Measurements from ENCODE around the gene RXFP4.

RXFP4 gene

DNA sequence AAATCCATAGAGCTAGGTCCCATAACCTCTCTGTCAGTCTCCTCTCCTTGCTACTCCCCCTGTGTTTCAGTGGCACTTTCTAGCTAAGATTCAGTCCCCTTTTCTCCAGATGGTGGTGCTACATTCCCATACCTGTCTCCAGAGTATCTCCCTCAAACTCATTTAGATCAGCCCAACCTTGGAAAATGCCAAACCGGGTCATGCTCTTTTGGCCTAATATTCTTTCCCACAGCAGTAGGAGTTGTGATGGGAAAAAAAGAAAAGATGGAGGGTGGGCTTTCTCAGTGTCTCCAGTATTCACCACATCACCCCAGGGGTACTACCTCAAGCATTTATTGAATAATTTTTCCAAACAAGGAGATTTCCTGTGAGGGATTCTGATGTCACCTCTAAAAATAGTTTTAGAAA, 3.2 kb upstream of the RXFP4 start:
- TF ChIP-seq ZNF274 (IDR thresholded peaks at IDR 0.05; ENCODE audit: low read depth, low read length) (no peak), SUZ12 (IDR thresholded peaks at IDR 0.05; ENCODE audit: extremely low read depth, insufficient read depth, insufficient read length) (no peak), YY1 (IDR thresholded peaks at IDR 0.05; ENCODE audit: insufficient read depth, insufficient read length) (no peak)
- Histone ChIP-seq H3K9ac (ENCODE audit: insufficient read length, low read depth) (no peak overlapping the region), H3K9me3 (ENCODE audit: insufficient read depth, low read length) (no peaks in the 10 kb centered on the region)

GRCh38 chr1:155940482-155940992, 901 bp upstream of the RXFP4 start:
- Histone ChIP-seq H3K9me3 (ENCODE audit: insufficient read depth, low read length) (no peaks in the 10 kb centered on the region), H3K9ac (ENCODE audit: insufficient read length, low read depth) (no peak overlapping the region), H3K36me3 (ENCODE audit: insufficient read depth, insufficient read length, low read length) (no peaks in the 10 kb centered on the region), H3K4me1 (ENCODE audit: insufficient read depth, insufficient read length) (peaks cover 19% of the 10 kb centered on the region), H3K4me3 (ENCODE audit: insufficient read length, low read depth) (no peak overlapping the region), H3K27me3 (ENCODE audit: insufficient read depth, insufficient read length) (no peaks in the 10 kb centered on the region)
- no peak for TF ChIP-seq ZNF274 (IDR thresholded peaks at IDR 0.05; ENCODE audit: low read depth, low read length)
- no peak for TF ChIP-seq SUZ12 (IDR thresholded peaks at IDR 0.05; ENCODE audit: extremely low read depth, insufficient read depth, insufficient read length)
- no peak for TF ChIP-seq YY1 (IDR thresholded peaks at IDR 0.05; ENCODE audit: insufficient read depth, insufficient read length)
- DNase-seq (ENCODE audit: low read depth, low spot score), result no peak

More for the DNA sequence above, 3.2 kb upstream of the RXFP4 start:
- H3K4me1 ChIP-seq (ENCODE audit: insufficient read depth, insufficient read length), result peaks cover 16% of the 10 kb centered on the region
- H3K4me3 ChIP-seq (ENCODE audit: insufficient read length, low read depth), result no peak overlapping the region
- H3K27me3 ChIP-seq (ENCODE audit: insufficient read depth, insufficient read length), result no peaks in the 10 kb centered on the region
- DNase-seq (ENCODE audit: low read depth, low spot score), result peak; percentile 81
- H3K36me3 ChIP-seq (ENCODE audit: insufficient read depth, insufficient read length, low read length), result peaks cover 5% of the 10 kb centered on the region

DNA sequence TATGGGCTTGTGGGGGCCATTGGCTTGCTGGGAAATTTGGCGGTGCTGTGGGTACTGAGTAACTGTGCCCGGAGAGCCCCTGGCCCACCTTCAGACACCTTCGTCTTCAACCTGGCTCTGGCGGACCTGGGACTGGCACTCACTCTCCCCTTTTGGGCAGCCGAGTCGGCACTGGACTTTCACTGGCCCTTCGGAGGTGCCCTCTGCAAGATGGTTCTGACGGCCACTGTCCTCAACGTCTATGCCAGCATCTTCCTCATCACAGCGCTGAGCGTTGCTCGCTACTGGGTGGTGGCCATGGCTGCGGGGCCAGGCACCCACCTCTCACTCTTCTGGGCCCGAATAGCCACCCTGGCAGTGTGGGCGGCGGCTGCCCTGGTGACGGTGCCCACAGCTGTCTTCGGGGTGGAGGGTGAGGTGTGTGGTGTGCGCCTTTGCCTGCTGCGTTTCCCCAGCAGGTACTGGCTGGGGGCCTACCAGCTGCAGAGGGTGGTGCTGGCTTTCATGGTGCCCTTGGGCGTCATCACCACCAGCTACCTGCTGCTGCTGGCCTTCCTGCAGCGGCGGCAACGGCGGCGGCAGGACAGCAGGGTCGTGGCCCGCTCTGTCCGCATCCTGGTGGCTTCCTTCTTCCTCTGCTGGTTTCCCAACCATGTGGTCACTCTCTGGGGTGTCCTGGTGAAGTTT, 550 bp downstream of the RXFP4 start:
- TF ChIP-seq SUZ12 (IDR thresholded peaks at IDR 0.05; ENCODE audit: extremely low read depth, insufficient read depth, insufficient read length) (no peak), YY1 (IDR thresholded peaks at IDR 0.05; ENCODE audit: insufficient read depth, insufficient read length) (no peak), ZNF274 (IDR thresholded peaks at IDR 0.05; ENCODE audit: low read depth, low read length) (no peak)
- DNase-seq (ENCODE audit: low read depth, low spot score), result no peak

DNA sequence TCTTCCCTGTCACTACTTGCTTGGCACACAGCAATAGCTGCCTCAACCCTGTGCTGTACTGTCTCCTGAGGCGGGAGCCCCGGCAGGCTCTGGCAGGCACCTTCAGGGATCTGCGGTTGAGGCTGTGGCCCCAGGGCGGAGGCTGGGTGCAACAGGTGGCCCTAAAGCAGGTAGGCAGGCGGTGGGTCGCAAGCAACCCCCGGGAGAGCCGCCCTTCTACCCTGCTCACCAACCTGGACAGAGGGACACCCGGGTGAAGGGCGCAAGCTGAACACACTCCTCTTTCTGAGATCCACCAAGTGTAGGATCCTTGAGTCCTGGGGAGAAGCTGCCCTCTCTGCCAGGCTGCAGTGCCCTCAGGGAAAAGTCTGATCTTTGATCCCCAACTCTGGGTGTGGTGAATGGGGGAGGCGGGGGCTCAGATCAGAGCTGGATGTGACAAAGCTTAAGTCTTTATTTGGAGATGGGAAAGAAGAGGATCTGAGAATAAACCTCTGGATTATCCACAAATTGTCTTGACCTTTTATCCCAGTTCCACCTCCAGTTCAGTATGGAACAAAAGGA, 1.2 kb downstream of the RXFP4 start:
- TF ChIP-seq SUZ12 (IDR thresholded peaks at IDR 0.05; ENCODE audit: extremely low read depth, insufficient read depth, insufficient read length), result no peak
- TF ChIP-seq ZNF274 (IDR thresholded peaks at IDR 0.05; ENCODE audit: low read depth, low read length), result no peak
- TF ChIP-seq YY1 (IDR thresholded peaks at IDR 0.05; ENCODE audit: insufficient read depth, insufficient read length), result no peak
- peaks cover 18% of the 10 kb centered on the region for H3K36me3 ChIP-seq (ENCODE audit: insufficient read depth, insufficient read length, low read length)
- no peak overlapping the region for H3K9ac ChIP-seq (ENCODE audit: insufficient read length, low read depth)
- no peaks in the 10 kb centered on the region for H3K27me3 ChIP-seq (ENCODE audit: insufficient read depth, insufficient read length)
- H3K9me3 ChIP-seq (ENCODE audit: insufficient read depth, low read length), result no peaks in the 10 kb centered on the region
- no peak for DNase-seq (ENCODE audit: low read depth, low spot score)
- H3K4me3 ChIP-seq (ENCODE audit: insufficient read length, low read depth), result no peak overlapping the region
- H3K4me1 ChIP-seq (ENCODE audit: insufficient read depth, insufficient read length), result peaks cover 28% of the 10 kb centered on the region

More for the DNA sequence above, 550 bp downstream of the RXFP4 start:
- no peaks in the 10 kb centered on the region for H3K9me3 ChIP-seq (ENCODE audit: insufficient read depth, low read length)
- H3K9ac ChIP-seq (ENCODE audit: insufficient read length, low read depth), result no peak overlapping the region
- peaks cover 11% of the 10 kb centered on the region for H3K36me3 ChIP-seq (ENCODE audit: insufficient read depth, insufficient read length, low read length)
- no peak overlapping the region for H3K4me3 ChIP-seq (ENCODE audit: insufficient read length, low read depth)
- H3K4me1 ChIP-seq (ENCODE audit: insufficient read depth, insufficient read length), result peaks cover 28% of the 10 kb centered on the region
- H3K27me3 ChIP-seq (ENCODE audit: insufficient read depth, insufficient read length), result no peaks in the 10 kb centered on the region

- H3K27me3 ChIP-seq (ENCODE audit: insufficient read depth, insufficient read length), result no peaks in the 10 kb centered on the region
- no peaks in the 10 kb centered on the region for H3K9me3 ChIP-seq (ENCODE audit: insufficient read depth, low read length)
- no peak overlapping the region for H3K9ac ChIP-seq (ENCODE audit: insufficient read length, low read depth)
- H3K4me3 ChIP-seq (ENCODE audit: insufficient read length, low read depth), result no peak overlapping the region
- peaks cover 28% of the 10 kb centered on the region for H3K4me1 ChIP-seq (ENCODE audit: insufficient read depth, insufficient read length)
- DNase-seq (ENCODE audit: low read depth, low spot score), result no peak
- TF ChIP-seq ZNF274 (IDR thresholded peaks at IDR 0.05; ENCODE audit: low read depth, low read length) (no peak), YY1 (IDR thresholded peaks at IDR 0.05; ENCODE audit: insufficient read depth, insufficient read length) (no peak), SUZ12 (IDR thresholded peaks at IDR 0.05; ENCODE audit: extremely low read depth, insufficient read depth, insufficient read length) (no peak)
- peaks cover 32% of the 10 kb centered on the region for H3K36me3 ChIP-seq (ENCODE audit: insufficient read depth, insufficient read length, low read length)
Measured at GRCh38 chr1:155944444-155944799, 3.0 kb downstream of the RXFP4 start.

- H3K27me3 ChIP-seq (ENCODE audit: insufficient read depth, insufficient read length), result no peaks in the 10 kb centered on the region
- H3K9me3 ChIP-seq (ENCODE audit: insufficient read depth, low read length), result no peaks in the 10 kb centered on the region
- TF ChIP-seq YY1 (IDR thresholded peaks at IDR 0.05; ENCODE audit: insufficient read depth, insufficient read length) (no peak), SUZ12 (IDR thresholded peaks at IDR 0.05; ENCODE audit: extremely low read depth, insufficient read depth, insufficient read length) (no peak), ZNF274 (IDR thresholded peaks at IDR 0.05; ENCODE audit: low read depth, low read length) (no peak)
- no peak overlapping the region for H3K9ac ChIP-seq (ENCODE audit: insufficient read length, low read depth)
- peaks cover 16% of the 10 kb centered on the region for H3K4me1 ChIP-seq (ENCODE audit: insufficient read depth, insufficient read length)
- peaks cover 54% of the 10 kb centered on the region for H3K36me3 ChIP-seq (ENCODE audit: insufficient read depth, insufficient read length, low read length)
- DNase-seq (ENCODE audit: low read depth, low spot score), result no peak
- H3K4me3 ChIP-seq (ENCODE audit: insufficient read length, low read depth), result no peak overlapping the region
Measured at GRCh38 chr1:155946633-155947219, 5.3 kb downstream of the RXFP4 start.

DNA sequence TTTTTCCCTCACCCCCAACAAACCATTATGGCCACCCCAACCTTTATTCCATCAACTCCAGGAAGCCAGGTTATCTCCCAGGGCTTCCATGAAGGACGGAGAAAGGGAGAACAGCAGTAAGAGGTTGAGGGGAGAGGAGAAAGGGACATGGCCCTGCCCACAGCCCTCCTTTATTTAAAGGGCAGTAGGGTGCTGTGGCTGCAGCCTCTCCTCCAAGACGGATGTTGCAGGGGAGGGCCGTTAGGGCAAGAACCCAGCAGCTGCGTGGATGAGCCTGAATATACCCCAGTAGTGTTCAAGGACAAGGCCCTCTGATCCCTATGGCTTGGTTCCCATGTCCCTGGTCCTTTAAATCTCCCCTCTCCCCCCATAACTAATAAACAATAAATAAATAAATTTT, 5.9 kb downstream of the RXFP4 start:
- H3K9me3 ChIP-seq (ENCODE audit: insufficient read depth, low read length), result no peaks in the 10 kb centered on the region
- peaks cover 60% of the 10 kb centered on the region for H3K36me3 ChIP-seq (ENCODE audit: insufficient read depth, insufficient read length, low read length)
- H3K4me1 ChIP-seq (ENCODE audit: insufficient read depth, insufficient read length), result peaks cover 12% of the 10 kb centered on the region
- no peak overlapping the region for H3K9ac ChIP-seq (ENCODE audit: insufficient read length, low read depth)
- no peak for TF ChIP-seq YY1 (IDR thresholded peaks at IDR 0.05; ENCODE audit: insufficient read depth, insufficient read length)
- TF ChIP-seq SUZ12 (IDR thresholded peaks at IDR 0.05; ENCODE audit: extremely low read depth, insufficient read depth, insufficient read length), result no peak
- TF ChIP-seq ZNF274 (IDR thresholded peaks at IDR 0.05; ENCODE audit: low read depth, low read length), result no peak
- DNase-seq (ENCODE audit: low read depth, low spot score), result no peak
- no peaks in the 10 kb centered on the region for H3K27me3 ChIP-seq (ENCODE audit: insufficient read depth, insufficient read length)
- H3K4me3 ChIP-seq (ENCODE audit: insufficient read length, low read depth), result no peak overlapping the region

Measured in NT2/D1 (cell line).